ENCODE measurements around the gene DGKD.
"Not testable (repeated sequence)": the region's sequence is repeated elsewhere in the genome, so short reads cannot be mapped to it uniquely, and the experiment has no call there.

DGKD gene

DNA sequence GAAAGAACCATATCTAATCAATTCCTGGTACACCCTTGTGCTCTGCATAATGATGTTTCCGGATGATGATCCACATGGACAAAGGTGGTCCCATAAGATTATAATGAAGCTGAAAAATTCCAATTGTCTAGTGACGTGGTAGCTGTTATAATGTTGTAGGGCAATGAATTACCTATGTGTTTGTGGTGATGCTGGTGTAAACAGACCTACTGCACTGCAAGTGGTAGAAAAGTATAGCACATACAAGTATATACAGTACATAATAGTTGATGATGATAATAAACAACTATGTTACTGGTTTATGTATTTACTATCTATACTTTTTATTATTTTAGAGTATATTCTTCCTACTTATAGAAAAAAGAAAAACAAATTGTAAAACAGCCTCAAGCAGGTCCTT is 8.4 kb downstream of the DGKD start:
- DNase-seq = no peak

DNA sequence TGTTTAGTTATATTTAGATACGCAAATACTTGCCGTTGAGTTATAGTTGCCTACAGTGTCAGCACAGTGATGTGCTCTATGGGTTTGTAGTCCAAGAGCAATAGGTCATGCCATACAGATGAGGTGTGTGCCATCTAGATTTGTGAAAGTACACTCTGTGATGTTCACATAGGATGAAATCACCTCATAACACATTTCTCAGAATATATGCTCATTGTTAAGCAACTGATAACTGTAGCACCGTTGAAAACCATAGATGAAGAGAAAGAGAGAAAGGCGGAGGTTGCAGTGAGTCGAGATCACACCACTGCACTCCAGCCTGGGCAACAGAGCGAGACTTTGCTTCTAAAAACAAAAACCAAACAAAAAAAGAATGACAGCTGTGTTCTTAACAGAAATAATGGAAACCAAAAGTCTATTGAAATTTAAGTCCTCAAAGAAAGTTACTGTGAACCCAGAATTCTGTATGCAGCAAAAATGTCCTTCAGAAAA is 9.5 kb downstream of the DGKD start:
- DNase-seq = no peak

DNA sequence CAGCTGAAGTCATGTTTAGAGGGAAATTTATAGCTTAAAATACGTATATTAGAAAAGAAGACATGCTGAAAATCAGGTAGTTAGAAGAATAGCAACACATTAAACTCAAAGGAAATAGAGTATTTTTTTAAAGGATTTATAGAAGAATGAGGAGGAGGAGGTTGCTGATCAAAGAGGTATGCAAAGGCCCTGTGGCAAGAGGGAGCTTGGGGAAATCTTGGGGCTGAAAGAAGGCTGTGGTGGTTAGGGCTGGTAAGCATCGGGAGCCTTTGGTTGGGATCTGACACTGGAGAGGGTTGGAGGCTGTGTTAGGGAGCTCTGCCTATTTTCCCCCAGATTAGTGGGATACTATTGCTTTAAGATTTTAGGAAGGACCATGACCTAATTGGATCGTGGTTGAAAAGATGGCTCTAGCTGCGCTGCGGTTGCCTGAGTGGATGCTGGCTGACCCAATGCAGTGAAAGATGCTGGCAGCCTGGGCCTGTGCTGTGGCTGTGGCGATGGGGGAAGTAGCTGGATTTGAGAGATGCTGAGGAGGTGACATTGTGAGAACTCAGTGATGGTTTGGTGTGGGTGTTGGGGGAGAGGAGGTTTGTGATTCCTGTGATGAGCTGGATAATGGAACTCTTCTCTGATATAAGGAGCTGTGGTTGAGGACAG is 11.7 kb downstream of the DGKD start:
- no peak for DNase-seq

DNA sequence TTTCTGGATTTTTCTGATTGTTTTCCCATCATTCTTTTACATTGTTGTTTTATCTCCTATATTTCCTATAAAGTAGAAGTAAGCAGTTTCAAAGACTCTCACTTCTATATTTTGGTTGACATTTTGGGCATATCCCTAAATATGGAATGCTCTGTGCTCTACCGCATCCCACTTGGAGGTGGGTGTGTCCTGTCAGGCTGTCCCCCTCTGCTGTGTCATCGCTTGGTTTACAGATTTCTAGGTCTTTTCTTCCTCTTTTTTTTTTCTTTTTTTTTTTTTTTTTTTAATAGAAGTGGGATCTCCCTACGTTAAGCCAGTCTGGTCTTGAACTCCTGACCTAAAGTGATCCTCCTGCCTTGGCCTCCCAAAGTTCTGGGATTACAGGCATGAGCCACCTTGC is 13.3 kb downstream of the DGKD start:
- no peak for DNase-seq

DNA sequence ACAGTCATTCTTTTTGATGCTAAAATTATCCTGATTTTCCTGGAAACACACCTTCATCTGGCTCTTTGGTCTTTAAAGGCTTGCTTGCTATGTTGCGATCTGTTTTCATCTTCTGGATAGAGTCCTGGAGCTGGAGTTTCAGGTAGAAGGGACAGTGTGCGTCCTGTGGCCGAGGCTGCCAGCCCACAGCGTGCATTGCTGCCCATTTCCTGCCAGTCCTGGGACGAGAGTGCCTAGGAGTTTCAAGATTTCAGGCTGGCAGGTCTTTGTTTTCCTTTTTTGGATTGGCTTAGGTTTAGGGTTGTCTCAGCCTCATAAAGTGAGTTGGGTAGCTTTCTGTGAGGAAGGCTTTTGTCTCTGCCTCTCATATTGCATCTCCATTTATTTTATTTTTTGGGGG is 14.5 kb downstream of the DGKD start:
- no peak for DNase-seq

DNA sequence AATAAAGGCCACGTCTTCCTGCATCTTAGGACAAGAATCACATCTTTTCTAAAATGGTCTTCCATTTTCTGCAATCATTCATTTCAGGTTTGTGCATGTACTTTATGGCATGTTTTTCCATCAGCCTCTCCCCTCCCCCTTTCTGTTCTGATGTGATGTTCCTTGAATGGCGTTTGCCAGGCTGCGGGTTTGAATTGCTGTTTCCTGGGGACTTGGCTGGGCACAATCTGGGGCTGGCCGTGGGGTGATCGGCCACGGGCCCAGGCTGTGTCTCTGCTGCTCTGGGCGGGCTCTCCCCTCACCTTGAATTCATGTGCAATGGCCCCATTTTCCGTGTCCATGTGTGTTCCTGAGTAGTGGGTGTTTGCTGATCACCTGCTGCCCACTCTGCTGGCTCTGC is 15.2 kb downstream of the DGKD start:
- DNase-seq = no peak

DNA sequence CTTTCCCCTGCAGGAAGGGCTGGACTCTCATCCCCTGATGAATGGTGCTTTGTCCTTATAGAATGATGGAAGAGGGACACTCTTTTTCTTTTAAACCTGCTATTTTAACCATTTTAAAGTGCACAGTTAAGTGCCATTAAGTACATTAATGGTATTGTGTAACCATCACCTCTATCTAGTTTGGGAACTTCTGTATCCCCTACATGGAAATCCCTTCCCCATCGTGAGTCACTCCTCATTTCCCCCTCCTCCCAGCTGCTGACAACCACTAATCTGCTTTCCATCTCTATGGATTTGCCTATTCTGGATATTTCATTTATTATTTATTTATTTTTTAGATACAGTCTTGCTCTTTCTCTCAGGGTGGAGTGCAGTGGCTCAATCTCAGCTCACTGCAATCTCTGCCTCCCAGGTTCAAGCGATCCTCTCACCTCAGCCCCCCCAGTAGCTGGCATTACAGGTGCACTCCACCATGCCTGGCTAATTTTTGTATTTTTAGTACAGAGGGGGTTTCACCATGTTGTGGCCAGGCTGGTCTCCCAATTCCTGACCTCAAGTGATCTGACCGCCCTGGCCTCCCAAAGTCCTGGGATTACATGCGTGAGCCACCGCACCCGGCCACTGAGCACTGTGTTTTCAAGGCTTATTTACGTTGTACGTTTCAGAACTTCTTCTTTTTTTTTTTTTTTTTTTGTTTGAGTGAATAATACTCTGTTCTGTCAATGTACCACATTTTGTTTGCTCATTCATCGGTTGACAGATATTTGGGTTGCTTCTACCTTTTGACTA is 15.8 kb downstream of the DGKD start:
- DNase-seq = no peak

DNA sequence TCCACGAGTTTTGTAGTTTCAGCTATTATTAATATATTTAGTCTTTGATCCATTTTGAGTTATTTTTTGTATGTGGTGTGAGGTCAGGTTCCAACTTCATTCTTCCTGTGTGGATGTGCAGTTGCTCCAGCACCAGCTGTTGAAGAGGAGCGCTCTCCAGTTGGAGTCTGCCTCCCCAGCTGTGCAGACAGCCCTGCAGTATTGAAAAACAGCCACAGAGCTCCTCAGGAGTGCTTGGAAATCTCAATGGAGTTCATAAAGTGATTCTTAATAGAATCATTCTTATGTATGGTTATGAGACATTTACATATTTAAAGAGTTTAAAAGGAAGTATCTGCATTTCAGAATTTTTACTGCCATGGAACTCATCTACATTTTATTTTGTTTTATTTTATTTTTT is 17.3 kb downstream of the DGKD start:
- no peak for DNase-seq

DNA sequence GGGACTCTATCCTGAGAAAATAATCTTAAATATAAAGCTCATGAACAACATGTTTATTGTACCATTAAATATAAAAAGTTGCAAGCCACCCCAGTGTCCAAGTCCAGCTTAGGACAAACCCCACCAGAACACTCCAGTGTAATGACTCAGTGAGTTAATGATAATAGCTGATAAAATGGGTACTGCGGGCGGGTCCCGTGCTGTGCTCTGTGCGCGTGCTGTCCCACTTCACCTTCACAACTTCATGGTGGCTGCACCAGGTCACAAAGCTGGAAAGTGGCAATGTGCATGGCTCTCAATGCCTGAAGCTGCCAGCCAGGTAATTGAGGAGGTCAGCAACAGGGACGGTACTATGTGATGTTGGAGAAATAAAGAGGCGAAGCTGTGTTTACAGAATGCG is 18.6 kb downstream of the DGKD start:
- no peak for DNase-seq

DNA sequence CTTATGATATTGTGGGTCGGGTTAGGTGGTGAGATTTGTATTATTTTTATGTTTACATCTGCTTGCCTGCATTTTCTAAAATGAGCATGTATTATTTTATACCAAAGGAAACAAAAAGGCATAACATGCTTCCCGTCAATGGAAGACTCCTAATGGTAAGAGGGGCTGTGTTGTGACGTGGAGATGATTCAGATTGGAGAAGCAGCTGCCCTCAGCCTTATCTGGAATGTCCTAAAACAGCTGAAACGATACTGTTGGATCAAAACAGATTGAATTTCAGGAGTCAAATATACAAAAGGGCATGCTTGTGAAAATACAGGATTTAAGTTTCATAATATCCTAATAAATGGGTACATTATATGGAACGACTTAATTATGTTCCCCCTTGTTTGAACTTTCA is 19.0 kb downstream of the DGKD start:
- no peak for DNase-seq

DNA sequence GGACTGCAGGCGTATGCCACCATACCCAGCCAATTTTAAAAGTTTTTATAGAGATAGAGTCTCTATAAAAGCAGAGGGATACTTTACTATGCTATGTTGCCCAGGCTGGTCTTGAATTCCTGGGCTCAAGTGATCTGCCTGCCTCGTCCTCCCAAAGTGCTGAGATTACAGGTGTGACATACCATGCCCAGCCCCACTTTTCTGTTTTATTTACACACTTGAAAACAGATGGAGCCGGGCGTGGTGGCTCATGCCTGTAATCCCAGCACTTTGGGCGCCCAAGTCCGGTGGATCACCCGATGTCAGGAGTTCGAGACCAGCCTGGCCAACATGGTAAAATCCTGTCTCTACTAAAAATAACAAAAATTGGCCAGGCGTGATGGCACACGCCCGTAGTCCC is 20.5 kb downstream of the DGKD start:
- DNase-seq = not testable (repeated sequence)

DNA sequence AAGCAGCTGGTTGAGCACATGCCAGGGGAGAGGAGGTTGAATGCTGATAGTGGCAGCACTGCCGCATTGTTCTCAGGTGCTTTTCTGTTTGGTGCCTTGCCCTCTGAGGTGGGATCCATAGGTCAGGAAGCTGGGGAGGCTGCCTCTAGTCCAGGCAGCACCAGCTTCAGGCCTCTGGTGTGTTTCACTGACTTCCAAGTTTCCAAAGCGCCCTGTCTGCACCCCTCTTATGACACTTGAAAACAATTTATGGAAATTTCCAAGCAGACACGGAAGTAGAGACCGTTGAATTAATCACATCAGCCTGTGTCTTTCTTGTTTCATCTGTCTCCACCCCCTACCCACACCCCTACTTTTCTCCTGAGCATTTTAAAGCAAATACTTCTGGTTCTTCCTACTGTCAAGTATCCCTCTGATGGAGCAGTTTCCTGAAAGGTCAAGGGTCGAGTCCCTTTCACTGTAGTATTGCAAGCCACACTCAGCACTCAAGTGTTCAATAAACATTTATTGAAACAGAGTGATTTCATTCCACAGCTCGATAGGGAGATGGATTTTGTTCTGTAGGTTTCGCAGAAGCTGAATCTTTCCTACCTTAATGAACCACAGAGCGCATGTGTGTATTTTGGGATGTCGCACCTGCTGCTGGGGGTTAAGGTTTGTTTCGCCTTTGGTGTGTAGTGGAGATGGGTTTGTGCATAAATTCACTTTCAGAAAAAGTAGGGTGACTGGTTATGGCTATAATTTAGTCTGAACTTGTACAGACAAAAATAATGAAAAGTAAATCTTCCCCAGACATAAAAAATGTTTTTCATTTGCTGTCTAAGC is 21.4 kb downstream of the DGKD start:
- DNase-seq = no peak

DNA sequence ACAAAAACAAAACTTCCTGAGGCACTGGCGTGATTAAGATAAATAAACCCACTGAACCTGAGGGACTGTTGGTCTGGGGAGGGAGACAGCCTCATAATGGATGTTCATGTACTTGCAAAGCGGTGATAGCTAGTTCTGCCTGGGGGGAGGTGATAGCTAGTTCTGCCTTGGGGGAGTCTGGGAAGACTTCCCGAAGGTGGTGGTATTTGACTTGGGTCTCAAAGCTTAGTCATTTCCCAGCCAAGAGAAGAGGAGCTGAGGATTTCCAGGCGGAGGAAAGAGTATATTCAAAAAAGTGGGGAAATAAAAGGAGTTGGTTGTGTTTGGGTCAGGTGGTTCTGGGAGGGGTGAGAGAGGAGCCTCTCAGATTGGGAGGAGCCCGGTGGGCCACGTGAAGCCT is 24.7 kb downstream of the DGKD start:
- no peak for DNase-seq

DNA sequence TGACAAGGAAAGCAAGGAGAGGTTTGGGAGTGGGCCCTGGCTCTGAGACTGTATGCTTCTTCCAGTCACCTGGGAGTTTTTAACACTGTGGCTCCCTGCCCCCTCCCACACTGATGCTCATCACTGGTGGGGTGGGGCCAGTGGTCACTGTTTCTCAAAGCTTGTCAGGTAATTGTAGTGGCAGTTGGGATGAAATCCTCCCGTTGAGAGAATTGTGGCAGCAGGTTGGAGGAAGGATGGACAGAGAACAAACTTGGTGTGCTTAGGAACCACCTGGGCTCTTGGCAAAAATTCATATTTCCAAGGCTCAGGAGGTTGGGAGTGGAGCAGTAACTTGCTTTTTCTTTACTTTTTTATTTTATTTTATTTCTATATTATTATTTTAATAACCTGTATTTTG is 25.1 kb downstream of the DGKD start:
- no peak for DNase-seq

DNA sequence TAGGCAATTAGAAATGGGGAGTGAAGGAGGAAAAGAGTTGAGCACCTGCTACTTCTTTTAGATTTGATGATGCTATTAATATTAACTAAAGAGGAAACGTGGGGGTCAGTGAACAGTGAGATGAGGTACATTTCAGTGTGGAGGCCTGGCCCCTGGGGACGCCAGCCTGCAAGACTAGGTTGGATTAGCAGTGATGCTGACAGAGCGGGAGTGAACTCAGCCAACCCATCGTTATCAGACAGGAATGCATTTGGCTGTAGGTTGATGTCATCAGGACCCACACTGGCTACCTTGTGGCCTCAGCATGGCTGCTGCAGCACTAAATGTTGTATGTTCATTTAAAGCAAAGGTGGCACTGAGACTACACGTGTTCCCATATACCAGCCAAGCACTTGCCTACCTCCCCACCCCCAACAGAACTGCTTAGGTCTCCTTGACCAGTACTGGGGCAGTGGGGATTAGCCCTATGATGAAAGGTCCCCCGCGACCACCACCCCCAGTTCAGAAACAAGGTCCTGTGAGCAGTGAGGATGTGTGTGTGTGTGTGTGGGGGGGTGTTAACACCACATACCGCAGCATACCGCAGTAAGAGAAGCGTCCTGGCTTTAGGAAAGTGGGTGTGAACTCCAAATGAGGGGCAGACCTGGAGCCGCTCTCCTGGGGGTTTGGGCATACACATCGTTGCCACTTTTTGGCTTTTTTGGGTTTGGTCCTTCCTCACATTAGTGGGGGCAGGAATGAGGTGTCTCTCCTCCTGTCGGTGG is 26.0 kb downstream of the DGKD start:
- DNase-seq = no peak

DNA sequence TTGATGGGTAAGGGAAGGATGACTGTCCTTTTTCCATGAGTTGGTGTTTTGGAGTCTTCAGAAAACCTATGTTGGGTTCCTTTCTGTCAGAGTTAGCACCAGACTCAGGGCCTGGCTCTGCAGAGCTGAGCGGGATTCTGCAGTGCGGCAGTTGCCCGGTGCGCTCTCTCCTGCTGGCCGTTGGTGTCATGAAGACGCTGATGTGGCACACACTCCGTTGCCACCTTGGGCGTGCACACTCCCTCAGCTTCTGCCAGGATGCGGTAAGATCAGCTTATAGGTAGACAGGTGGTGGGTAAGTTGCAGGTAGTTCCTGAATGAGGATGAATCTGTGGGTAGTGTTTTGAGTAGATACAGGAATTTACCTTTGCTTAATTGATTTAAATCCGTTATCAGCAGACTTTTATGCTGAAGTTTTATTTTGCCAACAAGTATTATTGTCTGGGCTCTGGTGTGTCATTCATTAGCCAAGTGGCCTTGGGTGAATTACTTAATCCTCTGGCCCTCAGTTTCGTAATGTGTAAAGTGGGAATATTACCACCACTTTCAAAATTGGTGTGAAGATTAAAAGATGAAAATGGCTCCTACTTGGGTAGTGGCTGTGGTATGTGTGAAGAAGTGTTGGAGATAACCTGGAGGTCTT is 26.8 kb downstream of the DGKD start:
- DNase-seq = no peak

DNA sequence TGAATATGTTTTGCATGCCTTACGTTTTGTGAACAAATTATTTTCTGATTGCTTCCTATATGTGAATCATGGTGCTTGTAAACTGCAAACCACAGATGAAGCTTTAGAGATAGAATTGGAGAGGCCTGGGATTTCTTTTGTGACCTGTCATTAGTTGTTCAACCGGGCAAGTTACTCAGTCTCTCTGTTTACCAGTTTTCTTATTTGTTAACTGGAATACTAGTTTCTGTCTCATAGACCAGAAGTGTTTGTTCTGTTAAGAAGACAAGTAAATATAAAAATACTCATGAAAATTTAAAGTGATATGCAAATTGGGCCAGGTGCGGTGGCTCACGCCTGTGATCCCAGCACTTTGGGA is 27.3 kb downstream of the DGKD start:
- DNase-seq = no peak

DNA sequence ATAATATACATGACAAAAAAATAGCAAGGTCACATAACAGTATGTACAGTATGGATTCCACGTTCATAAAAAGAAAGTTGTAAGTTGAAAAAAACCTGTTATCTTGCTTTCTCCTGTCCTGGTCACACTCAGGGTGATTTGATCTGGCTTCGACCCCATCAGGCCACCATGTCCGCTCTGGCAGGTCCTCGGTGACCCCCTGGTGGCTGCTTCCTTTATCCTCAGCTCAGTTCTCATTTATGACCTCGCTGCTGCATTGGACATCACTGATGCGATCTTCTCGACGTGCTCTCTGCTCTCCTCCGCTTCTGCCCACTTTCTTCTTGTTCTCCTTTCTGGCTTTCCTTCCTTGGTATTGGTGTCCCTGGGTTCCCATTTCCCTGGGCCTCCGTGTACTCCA is 29.7 kb downstream of the DGKD start:
- no peak for DNase-seq

DNA sequence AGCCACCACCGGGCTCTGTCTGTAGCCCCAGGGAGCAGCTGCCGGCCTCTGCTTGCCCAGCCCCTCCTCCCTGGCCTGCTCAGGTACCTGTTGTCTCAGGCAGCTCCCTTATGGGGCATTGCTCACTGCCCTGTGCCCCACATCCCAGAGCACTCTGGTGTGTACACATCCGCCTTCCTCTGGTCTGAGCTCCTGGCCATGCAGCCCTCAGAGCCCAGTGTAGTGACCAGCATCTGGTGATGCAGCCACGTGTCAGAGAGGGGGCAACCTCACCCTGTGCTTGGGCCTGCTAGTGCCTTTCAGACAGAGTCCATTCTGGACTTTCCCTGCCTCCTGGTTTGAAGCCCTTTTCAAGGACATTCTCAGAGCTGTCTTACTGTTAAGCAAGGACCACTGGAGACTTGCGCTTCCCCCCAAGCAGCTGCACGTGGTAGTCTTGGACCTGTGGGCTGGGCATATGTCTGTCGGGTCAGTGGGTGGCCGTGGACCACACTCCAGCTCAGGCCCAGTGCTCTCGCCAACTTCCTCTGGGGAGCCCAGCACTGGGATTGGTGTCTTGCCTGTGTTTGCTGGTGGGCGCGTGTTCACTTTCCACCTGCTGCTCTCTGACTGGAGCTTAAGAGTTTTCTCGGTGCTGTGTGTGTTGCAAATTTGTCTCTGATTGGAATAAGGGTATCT is 30.7 kb downstream of the DGKD start:
- no peak for DNase-seq

DNA sequence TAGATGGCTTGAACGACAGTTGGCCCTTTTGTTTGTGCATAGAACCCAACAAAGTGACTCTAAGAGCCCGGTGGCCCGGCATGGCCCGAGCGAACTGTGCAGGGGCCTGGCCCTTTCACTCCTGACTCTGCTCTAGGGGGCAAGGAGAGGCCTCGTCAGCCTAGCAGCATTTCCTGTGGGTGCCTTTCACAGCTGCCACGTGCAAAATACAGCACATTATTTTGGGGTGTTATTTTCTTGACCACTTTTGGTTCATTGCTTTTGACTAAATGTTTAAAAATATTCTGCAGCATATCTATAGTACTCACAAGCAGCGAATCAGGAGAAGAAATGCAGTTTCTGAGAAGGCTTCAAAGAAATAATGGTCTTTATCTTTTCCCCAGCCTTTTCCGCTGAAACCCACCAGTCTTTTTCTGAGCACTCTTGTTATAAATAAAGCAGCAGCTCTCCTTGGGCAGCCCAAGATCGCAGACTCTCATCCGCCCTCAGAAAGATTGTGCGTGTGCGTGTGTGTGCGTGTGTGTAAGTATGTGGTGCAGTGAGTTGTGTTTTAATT is 31.3 kb downstream of the DGKD start:
- no peak for DNase-seq

DNA sequence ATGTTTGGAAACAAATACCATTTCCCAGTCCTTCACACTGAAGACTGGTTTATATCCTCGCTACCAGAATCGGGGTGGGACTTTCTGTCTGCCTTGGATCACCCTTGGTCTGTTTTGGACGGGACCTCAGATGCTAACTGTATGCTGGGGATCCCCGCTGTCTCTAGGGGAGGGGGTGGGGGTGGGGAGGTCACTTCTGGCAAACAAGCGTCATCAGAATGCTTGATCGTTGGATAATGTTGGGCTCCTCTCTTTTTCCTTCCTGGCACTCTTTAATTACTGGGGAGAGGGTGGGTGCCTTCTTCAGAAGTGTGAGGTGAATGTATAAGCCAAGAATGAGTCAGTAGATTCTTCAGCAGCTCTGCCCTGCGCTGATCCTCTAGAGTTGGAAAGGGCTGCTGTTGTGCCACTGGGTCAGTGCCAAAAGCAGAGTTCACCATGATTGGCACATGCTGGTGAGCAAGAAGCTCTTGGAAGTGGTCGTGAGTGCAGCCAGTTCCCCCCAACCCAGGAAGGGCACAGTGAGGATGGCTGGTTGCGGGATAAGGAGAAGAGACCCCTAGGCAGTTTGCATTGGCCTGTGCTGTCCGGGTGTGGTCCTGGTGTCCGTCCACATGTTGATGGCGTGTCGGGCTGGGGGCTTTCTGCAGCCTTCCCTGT is 32.2 kb downstream of the DGKD start:
- no peak for DNase-seq

All from NCI-H2227 treated with DMSO at 0.1 percent for 48 hours (cell line).